K562 (cell line): Measurements from ENCODE around the gene KCNV2. TPM values are rescaled to one million over a fixed set of nuclear protein-coding genes. Genes with fewer than 3 reads are reported as not detected.

Source experiments
- ATAC-seq: fragments of 200-7000 bp; cut with Tn5 transposase; 3 replicates; pipeline ENCODE4 v1.9.1; 2020; ENCODE audit warnings: moderate library complexity
- BruUV-seq: library from RNA; stranded (reverse); fragments of 400-500 nt; replicated peaks from 2 replicates; lab custom pipeline; 2021; lab: Mats Ljungman, UMichigan
- CTCF ChIA-PET: fragments of 300-600 bp; formaldehyde crosslinking; extraction: SDS; loops from one replicate; lab custom pipeline; 2021; ENCODE audit warnings: low intra/inter-chr PET ratio; lab: Yijun Ruan, JAX
- POLR2A ChIA-PET: fragments of 300-600, 350-650 bp; sonication (Branson Sonifier 250); formaldehyde crosslinking; extraction: SDS; loops from one replicate; lab custom pipeline; 2021; ENCODE audit warnings: antibody characterized with exemption, inconsistent platforms; lab: Yijun Ruan, JAX
- DNase-seq, 4 experiments: peaks; one replicate each; pipeline versions ENCODE4 v3.0.0 to v3.0.0-alpha.2; 2011 to 2018; ENCODE audit warnings: low spot score in 3 of 4, mixed read lengths in 3 of 4; ENCODE audit errors: extremely low read depth in 1 of 4
- FAIRE-seq: peaks from 2 replicates; lab custom pipeline; 2011; peaks lifted over from hg19 to GRCh38; lab: Jason Lieb, UNC
- H2AFZ ChIP-seq: 2 replicates; pipeline ENCODE4 v1.6.0; 2011; ENCODE audit warnings: low read depth, low read length, control low read depth, inconsistent platforms
- H3K27ac ChIP-seq: fragments of 200-600 bp; 3 replicates; pipeline ENCODE4 v1.8.0; 2011; ENCODE audit warnings: low read depth, mild to moderate bottlenecking, control low read depth, inconsistent platforms, low read length, moderate library complexity, mixed read lengths; ENCODE audit errors: extremely low read depth
- H3K27me3 ChIP-seq, 2 experiments: fragments of 300-600 bp in 1 of 2; 2 replicates in 1 of 2; 3 replicates in 1 of 2; pipeline versions ENCODE4 v1.6.0 to v1.8.0; 2011; ENCODE audit warnings: inconsistent platforms in 2 of 2, low read length in 2 of 2, mild to moderate bottlenecking in 1 of 2, mixed read lengths in 1 of 2, moderate library complexity in 1 of 2; ENCODE audit not compliant: control insufficient read depth in 2 of 2, insufficient read depth in 2 of 2
- H3K36me3 ChIP-seq: fragments of 300-600 bp; 3 replicates; pipeline ENCODE4 v1.8.0; 2011; ENCODE audit warnings: mild to moderate bottlenecking, low read length, inconsistent platforms; ENCODE audit not compliant: control insufficient read depth, insufficient read depth
- H3K4me1 ChIP-seq, 2 experiments: fragments of 200-600 bp in 1 of 2; replicated peaks in 1 of 2; 2 replicates in 1 of 2; 3 replicates in 1 of 2; pipeline versions ENCODE4 v1.5.1 to v1.8.0; 2011; ENCODE audit warnings: inconsistent platforms in 2 of 2, low read length in 2 of 2, mild to moderate bottlenecking in 1 of 2, mixed read lengths in 1 of 2, moderate library complexity in 1 of 2; ENCODE audit not compliant: control insufficient read depth in 2 of 2, insufficient read depth in 2 of 2
- H3K4me2 ChIP-seq: 2 replicates; pipeline ENCODE4 v1.6.1; 2011; ENCODE audit warnings: low read length, control low read depth, inconsistent platforms, mixed read lengths; ENCODE audit not compliant: insufficient read depth
- H3K4me3 ChIP-seq: fragments of 200-600 bp; sonication (generic), shearing (Covaris generic); 2 replicates; pipeline ENCODE4 v1.5.1; 2016; ENCODE audit warnings: control low read depth, inconsistent platforms
- H3K79me2 ChIP-seq: fragments of 200-600 bp; 3 replicates; pipeline ENCODE4 v1.8.0; 2011; ENCODE audit warnings: low read length, inconsistent platforms; ENCODE audit not compliant: control insufficient read depth, insufficient read depth
- H3K9ac ChIP-seq, 2 experiments: 2 replicates each; pipeline versions ENCODE4 v1.6.0 to v1.6.1; 2011; ENCODE audit warnings: low read depth in 2 of 2, low read length in 2 of 2, control low read depth in 1 of 2, inconsistent platforms in 1 of 2, mild to moderate bottlenecking in 1 of 2, mixed read lengths in 1 of 2; ENCODE audit not compliant: insufficient read depth in 1 of 2
- H3K9me1 ChIP-seq: one replicate; pipeline ENCODE4 v1.6.0; 2011; ENCODE audit warnings: inconsistent platforms, mild to moderate bottlenecking, low read length, moderate library complexity; ENCODE audit not compliant: control insufficient read depth, insufficient read depth
- H3K9me3 ChIP-seq: replicated peaks from 2 replicates; pipeline ENCODE4 v1.5.1; 2011; ENCODE audit warnings: low read depth, low read length, inconsistent platforms; ENCODE audit not compliant: control insufficient read depth, insufficient read depth
- H4K20me1 ChIP-seq: replicated peaks from 2 replicates; pipeline ENCODE4 v1.6.1; 2011; ENCODE audit warnings: low read length, inconsistent platforms, mixed read lengths; ENCODE audit not compliant: control insufficient read depth, insufficient read depth
- CBX8 ChIP-seq: fragments of 200-600 bp; sonication (generic); IDR thresholded peaks from 2 replicates; pipeline ENCODE4 v1.6.1; 2012; ENCODE audit warnings: borderline replicate concordance, mixed run types, low read depth, mild to moderate bottlenecking, moderate library complexity, mixed read lengths, low read length, control low read depth, inconsistent platforms; ENCODE audit not compliant: poor library complexity, severe bottlenecking; ENCODE audit errors: extremely low read depth
- CREB3 ChIP-seq: fragments of 450-650 bp; conservative IDR thresholded peaks from 2 replicates; pipeline ENCODE4 v1.6.1; 2016; ENCODE audit warnings: missing genetic modification characterization, low read depth, mild to moderate bottlenecking, missing compliant biosample characterization, moderate library complexity
- CREM ChIP-seq: IDR thresholded peaks from 2 replicates; pipeline ENCODE4 v1.6.1; 2014; ENCODE audit warnings: antibody characterized with exemption, low read depth
- NR2C2 ChIP-seq, 2 experiments: fragments of 200-800 bp in 1 of 2; sonication (Bioruptor generic) in 1 of 2; sonication (generic) in 1 of 2; formaldehyde crosslinking in 1 of 2; IDR thresholded peaks; 2 replicates each; pipeline versions ENCODE4 v1.6.1 to v1.8.0; 2016 to 2022; ENCODE audit warnings: mild to moderate bottlenecking in 1 of 2, missing compliant biosample characterization in 1 of 2, missing genetic modification characterization in 1 of 2, missing genetic modification reagents in 1 of 2
- RREB1 ChIP-seq: fragments of 250-450 bp; sonication (Bioruptor Pico); IDR thresholded peaks from 2 replicates; pipeline ENCODE4 v1.4.0; 2020
- SIN3A ChIP-seq, 2 experiments: fragments of 150-350 bp in 1 of 2; IDR thresholded peaks; 2 replicates each; pipeline ENCODE4 v1.6.1; 2011 to 2016; ENCODE audit warnings: borderline replicate concordance in 2 of 2, low read depth in 2 of 2, low read length in 2 of 2, mild to moderate bottlenecking in 2 of 2, moderate library complexity in 2 of 2; ENCODE audit not compliant: control insufficient read depth in 1 of 2
- SMARCA5 ChIP-seq: fragments of 450-650 bp; IDR thresholded peaks from 2 replicates; pipeline ENCODE4 v1.6.1; 2016
- ZBTB17 ChIP-seq: fragments of 450-650 bp; formaldehyde crosslinking; IDR thresholded peaks from 2 replicates; pipeline ENCODE4 v1.4.0; 2020; ENCODE audit warnings: mild to moderate bottlenecking
- ZNF212 ChIP-seq: fragments of 450-650 bp; formaldehyde crosslinking; IDR thresholded peaks from 2 replicates; pipeline ENCODE4 v1.4.0; 2020; ENCODE audit warnings: mild to moderate bottlenecking
- ZNF395 ChIP-seq: fragments of 200-800 bp; sonication (Bioruptor generic); IDR thresholded peaks from 2 replicates; pipeline ENCODE4 v1.6.1; 2017; ENCODE audit warnings: missing genetic modification characterization, missing compliant biosample characterization
- ZNF785 ChIP-seq: fragments of 250-450 bp; sonication (Bioruptor Pico); IDR thresholded peaks from 2 replicates; pipeline ENCODE4 v1.4.0; 2020; ENCODE audit warnings: mild to moderate bottlenecking
- WGBS: fragments of 100-300 bp; shearing (Covaris generic); methylation state at CpG from one replicate; pipeline ENCODE4 v1.1.6; 2016; ENCODE audit warnings: low coverage, mixed read lengths; ENCODE audit not compliant: insufficient coverage; ENCODE audit errors: missing lambda C conversion rate; 5-methylcytosine and 5-hydroxymethylcytosine counted together
- in situ Hi-C: fragments of 300-500 bp; cut with MboI; formaldehyde crosslinking; loops from 4 replicates; pipeline ENCODE4 v1.15.0; 2018; ENCODE audit warnings: inconsistent platforms, mixed read lengths
- intact Hi-C: fragments of 100-400 bp; cut with micrococcal nuclease; formaldehyde crosslinking; loops from 2 replicates; pipeline ENCODE4 v1.14.2; 2022
- polyA plus RNA-seq, 8 experiments: library from polyadenylated mRNA; depleted of rRNA in 4 of 8; stranded (reverse) in 5 of 8; unstranded in 3 of 8; fragments of >200 nt; fragmentation: Nextera tagmentation in 2 of 8; fragmentation: Illumina TruSeq in 1 of 8; extraction: Ambion mirVana in 2 of 8; extraction: Trizol in 1 of 8; gene quantifications; 2 replicates each; pipeline versions ENCODE4 v1.2.1 to v1.2.3, GENCODE V29; 2011 to 2014; ENCODE audit warnings: inconsistent platforms in 1 of 8, missing spikeins in 1 of 8
- total RNA-seq, 7 experiments: library from RNA; depleted of rRNA in 6 of 7; stranded (reverse); fragments of >200 nt in 6 of 7; fragmentation: Illumina TruSeq in 2 of 7; extraction: Trizol in 2 of 7; gene quantifications; 2 replicates each; pipeline versions ENCODE4 v1.2.1 to v1.2.3, GENCODE V29; 2011 to 2021; ENCODE audit warnings: low replicate concordance in 1 of 7
- TF ChIP-seq, protein P1 (sequence below): fragments of 450-650 bp; formaldehyde crosslinking; IDR thresholded peaks from 2 replicates; pipeline ENCODE4 v1.4.0; 2020; ENCODE audit warnings: mild to moderate bottlenecking, moderate library complexity

Gene KCNV2
- total and polyA plus RNA-seq, 9 of the 15 experiments (the other 6 are each of a cell fraction or from before 2014, with no cell fraction given): 0.03 TPM; not detected in 8

- FAIRE-seq: no peak
- Histone ChIP-seq H3K36me3 (no peaks in the 10 kb centered on the region), H3K27ac (no peak overlapping the region), H3K79me2 (no peaks in the 10 kb centered on the region), H3K4me3 (no peak overlapping the region), H3K4me2 (no peak overlapping the region)
- BruUV-seq: no TSS peak
- no peak for DNase-seq
- TF ChIP-seq ZNF212 (CRISPR knock-in tag): no peak
- TF ChIP-seq RREB1: no peak
- no peak for TF ChIP-seq SIN3A (IDR thresholded peaks at IDR 0.05; ENCODE audit: borderline replicate concordance in 2 of 2, control insufficient read depth in 1 of 2, low read depth in 2 of 2, low read length in 2 of 2)
- no peak for TF ChIP-seq CREB3 (tag)
- no peak for TF ChIP-seq ZNF785
- no peak for TF ChIP-seq NR2C2 (CRISPR knock-in tag; IDR thresholded peaks at IDR 0.05)
- TF ChIP-seq NR2C2 (tag; IDR thresholded peaks at IDR 0.05): no peak
- no peak for TF ChIP-seq ZBTB17 (CRISPR knock-in tag)
- TF ChIP-seq SMARCA5: no peak
- TF ChIP-seq, protein P1, sequence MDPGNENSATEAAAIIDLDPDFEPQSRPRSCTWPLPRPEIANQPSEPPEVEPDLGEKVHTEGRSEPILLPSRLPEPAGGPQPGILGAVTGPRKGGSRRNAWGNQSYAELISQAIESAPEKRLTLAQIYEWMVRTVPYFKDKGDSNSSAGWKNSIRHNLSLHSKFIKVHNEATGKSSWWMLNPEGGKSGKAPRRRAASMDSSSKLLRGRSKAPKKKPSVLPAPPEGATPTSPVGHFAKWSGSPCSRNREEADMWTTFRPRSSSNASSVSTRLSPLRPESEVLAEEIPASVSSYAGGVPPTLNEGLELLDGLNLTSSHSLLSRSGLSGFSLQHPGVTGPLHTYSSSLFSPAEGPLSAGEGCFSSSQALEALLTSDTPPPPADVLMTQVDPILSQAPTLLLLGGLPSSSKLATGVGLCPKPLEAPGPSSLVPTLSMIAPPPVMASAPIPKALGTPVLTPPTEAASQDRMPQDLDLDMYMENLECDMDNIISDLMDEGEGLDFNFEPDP (CRISPR knock-in tag): no peak
- no peak for TF ChIP-seq CBX8
- no peak for TF ChIP-seq ZNF395 (CRISPR knock-in tag)
- TF ChIP-seq CREM: no peak
- TF ChIP-seq, all 486 proteins: peak for 0
- Histone ChIP-seq H3K9me1 (no peaks in the 10 kb centered on the region), H4K20me1 (no peaks in the 10 kb centered on the region), H3K9ac (no peak overlapping the region), H3K27me3 (no peaks in the 10 kb centered on the region), H2AFZ (no peak overlapping the region), H3K4me1 (no peaks in the 10 kb centered on the region), H3K9me3 (no peaks in the 10 kb centered on the region)
- in situ Hi-C loops: no loop called here
- ChIA-PET POLR2A (interaction anchor here (0.7 kb wide), 1 partner anchor 398 kb away, joined by 3 read pairs; no protein-coding TSS in a partner anchor), CTCF (no interaction called here)
- 63% methylated on average over 3 of the region's 3 CpGs for WGBS
- intact Hi-C loops: no loop called here
- no peak for ATAC-seq
Measured at GRCh38 chr9:2697492-2697891, 19.8 kb upstream of the KCNV2 start.
